Ecto neural progenitor cell (in vitro differentiated cells): ENCODE data around the gene GNG4.
"Not testable (repeated sequence)": the region's sequence is repeated elsewhere in the genome, so short reads cannot be mapped to it uniquely, and the experiment has no call there.

Experiments
- DNase-seq: peaks from one replicate; pipeline ENCODE4 v3.0.0-alpha.2; 2018; ENCODE audit warnings: low spot score

Gene GNG4

DNA sequence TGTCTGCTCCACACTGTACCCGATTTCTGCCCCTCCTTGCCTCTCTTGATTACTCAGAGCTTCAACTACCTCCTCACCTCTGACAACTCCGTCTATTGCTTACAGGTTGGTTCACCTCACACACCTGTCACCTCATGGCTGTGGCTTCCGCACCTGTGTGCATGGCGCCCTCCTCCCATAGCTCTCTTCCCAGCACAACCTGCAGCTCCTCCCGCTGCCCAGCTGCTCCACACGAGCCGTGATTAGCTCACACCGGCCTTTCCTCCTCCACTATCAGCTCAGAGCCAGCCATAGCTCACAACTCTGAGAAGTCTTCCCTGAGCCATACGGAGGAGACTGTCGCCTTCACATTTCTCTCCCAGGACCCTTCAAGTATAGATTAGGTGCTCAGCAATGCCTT, 67.5 kb downstream of the GNG4 start:
- no peak for DNase-seq

DNA sequence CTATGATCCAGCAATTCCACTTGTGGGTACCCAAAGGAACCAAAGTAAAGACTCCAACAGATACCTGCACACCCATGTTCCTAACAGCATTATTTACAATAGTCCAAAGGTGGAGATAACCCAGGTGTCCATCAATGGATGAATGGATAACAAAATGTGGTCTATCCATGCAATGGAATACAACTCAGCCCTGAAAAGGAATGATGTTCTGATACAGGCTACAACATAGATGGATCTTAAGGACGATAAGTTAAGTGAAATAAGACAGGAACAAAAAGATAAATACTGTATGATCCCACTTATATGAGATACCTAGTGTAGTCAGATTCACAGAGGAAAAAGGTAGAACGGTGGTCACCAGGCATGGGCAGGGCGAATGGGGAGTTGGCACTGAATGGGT, 69.7 kb downstream of the GNG4 start:
- no peak for DNase-seq

DNA sequence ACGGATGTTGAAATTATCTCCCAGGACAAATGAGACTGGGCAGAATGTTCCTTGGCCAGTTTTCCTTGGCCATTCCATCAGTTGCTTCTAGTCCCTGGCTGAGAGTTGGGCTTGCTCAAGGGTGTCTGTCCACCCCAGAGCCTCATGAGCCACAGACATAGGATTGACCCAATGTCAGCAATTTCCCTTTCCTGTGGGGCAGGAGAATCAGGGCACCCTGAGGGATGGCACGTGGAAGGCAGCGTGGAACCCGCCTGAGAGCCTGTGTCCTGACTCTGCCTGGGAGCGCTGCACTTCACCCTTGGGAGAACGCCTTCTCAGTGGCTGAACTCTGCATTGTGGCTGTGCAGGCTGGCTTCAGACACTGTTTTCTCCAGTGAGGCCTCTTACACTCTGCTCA, 74.0 kb downstream of the GNG4 start:
- DNase-seq: no peak

DNA sequence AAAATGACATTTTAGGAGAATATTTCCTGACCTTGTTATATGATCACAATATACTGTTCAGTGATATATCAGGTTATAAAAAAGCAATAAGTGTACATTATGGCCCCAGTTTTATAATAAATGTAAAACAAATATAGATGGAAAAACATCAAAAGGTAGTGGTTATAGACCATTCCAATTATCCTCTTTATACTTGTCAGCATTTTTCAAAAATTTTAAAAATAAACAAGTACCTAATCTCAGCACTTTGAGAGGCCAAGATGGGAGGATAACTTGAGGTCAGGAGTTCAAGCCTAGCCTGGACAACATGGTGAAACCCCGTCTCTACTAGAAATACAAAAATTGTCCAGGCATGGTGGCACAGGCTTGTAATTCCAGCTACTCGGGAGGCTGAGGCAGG, 75.7 kb downstream of the GNG4 start:
- DNase-seq: no peak

DNA sequence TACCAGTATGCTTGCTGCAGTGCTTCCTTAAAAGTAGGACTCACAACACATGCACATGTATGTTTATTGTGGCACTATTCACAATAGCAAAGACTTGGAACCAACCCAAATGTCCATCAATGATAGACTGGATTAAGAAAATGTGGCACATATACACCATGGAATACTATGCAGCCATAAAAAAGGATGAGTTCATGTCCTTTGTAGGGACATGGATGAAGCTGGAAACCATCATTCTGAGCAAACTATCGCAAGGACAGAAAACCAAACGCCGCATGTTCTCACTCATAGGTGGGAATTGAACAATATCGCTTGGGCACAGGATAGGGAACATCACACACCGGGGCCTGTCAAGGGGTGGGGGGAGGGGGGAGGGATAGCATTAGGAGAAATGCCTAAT, 76.6 kb downstream of the GNG4 start:
- DNase-seq: not testable (repeated sequence)

DNA sequence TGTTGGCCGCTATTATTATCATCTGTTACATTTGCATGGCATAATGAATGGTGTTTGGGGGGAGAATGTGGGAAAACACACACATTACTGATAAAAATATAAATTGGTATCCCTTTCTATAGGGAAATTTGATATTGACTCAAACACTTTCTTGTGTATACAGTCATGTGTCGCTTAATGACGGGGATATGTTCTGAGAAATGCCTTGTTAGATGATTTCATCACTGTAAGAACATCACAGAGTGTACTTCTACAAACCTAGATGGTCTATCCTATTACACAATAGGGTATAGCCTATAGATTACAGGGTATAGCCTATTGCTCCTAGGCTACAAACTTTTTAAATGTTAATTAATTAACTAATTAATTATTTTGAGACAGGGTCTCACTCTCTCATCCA, 78.1 kb downstream of the GNG4 start:
- DNase-seq: no peak

DNA sequence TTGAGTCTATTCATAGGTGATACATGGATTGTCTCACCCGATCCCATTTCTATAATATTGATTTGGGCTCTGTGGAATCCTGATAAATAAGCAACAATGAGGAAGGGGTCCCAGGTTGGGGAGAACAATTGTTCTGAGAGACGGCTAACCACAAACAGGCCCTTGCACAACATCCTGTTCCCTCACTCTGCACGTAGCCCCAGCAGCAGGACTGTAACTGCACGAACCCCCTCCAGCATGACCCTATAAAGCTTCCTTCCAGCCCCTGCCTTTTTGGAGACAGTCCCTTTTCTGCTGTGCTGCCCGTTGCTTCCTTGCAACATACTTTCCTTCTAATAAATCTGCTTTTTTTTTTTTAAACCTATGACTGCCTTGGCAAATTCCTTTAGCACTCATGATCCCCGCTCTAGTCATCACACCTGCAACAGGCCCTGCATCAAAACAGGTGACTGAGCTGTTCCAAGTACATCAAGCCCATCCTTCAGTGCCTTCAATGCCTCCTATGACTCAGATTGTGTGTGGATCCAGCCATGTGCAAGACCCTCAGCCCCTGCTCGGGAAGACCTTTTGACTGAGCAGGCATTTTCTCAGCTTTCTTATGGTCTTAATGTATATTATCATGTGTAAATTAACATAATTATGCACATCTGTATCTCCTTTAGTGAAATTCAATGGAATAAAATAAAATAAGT, 81.6 kb downstream of the GNG4 start:
- peak; percentile 13 for DNase-seq

DNA sequence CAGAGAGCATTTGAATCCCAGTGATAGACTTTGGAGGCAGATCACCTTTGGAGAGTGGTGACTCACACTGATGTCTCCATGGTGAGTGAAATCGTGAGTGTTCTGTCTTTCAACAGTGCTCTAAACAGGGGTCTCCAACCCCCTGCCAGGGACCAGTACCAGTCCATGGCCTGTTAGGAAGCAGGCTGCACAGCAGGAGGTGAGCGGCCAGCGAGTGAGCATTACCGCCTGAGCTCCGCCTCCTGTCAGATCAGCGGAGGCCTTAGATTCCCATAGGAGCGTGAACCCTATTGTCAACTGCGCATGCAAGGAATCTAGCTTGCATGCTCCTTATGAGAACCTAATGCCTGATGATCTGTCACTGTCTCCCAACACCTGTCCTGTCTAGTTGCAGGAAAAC, 83.5 kb downstream of the GNG4 start:
- DNase-seq: peak; percentile 63

DNA sequence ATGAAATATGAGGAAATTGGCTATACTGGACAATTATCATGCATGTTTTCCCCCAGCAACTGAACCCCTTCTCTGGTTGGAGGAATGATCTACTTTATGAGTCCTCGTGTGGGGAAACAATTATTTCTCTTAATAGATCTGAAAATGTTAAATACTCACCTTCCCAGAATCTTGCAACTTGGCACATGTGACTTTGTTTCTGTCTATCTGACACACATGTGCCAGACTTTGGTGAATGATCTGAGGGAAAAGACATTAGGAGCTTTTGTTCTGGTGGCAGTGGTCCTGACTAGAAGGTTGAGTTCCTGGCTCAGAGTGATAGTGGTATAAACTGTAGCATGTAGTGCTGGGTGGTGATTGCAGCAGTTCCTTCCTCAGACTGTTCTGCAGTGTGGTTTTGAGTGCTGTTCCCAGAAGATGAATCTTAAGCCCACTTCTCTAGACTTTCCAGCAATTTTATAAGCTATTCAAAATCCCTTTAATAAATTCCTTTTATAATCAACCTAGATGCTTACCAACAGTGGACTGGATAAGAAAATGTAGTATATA, 86.0 kb downstream of the GNG4 start:
- no peak for DNase-seq

DNA sequence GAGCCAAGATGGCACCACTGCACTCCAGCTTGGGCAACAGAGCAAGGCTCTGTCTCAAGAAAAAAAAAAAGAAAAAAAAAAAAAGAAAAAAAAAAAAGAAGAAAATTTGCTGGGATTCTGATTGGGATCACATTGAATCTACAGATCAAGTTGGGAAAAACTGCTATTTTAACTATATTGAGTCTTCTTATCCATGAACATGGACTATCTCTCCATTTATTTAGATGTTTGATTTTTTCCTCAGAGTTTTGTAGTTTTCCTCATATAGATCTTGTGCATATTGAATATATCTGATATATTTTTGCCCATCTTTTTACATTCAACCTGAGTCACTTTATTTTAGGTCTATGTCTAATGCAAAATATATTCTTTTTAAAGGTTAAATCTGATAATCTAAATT, 87.0 kb downstream of the GNG4 start:
- DNase-seq: no peak

DNA sequence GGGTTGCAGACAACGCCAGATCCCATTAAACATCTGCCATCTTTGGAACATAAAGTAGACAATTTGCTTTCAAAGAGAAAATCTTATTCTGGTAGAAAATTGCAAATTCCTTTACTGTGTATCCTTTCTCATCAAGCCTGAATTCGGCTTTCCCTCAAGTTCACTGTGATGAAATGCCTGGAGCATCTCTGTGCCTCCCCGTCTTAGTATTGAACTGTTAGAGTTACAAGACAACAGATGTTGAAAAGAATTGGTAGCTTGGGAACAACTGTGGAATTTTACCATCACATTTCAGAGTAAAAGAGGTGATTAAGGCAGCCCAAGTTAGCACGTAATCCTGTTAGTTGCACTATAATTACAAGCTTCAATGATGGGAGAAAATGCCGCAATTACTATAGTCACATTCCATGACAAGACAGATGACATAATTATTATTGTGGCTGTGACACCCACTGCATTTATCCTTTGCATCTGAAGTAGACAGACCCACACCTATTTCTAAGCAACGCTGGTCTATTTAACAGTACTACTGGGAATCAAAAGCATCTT, 90.9 kb downstream of the GNG4 start:
- DNase-seq: no peak

DNA sequence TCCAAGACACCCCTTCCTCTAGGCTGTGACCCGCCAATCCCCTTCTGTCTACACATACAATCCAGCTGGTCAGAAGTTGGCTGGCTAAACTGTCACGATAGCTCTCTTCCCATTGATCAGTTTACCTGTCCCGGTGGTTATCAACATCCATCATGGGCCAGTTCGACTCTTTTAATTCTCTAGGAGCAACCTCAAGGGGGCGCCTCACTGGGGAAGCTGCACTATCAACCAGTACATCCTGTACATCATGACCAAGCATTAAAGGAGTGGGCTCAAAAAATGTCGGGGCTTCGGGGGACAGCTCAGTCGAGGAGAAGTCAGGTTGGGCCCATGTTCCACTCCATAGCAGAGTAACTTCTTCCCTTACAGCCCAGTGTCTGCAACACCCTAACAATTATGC, 92.1 kb downstream of the GNG4 start:
- no peak for DNase-seq

DNA sequence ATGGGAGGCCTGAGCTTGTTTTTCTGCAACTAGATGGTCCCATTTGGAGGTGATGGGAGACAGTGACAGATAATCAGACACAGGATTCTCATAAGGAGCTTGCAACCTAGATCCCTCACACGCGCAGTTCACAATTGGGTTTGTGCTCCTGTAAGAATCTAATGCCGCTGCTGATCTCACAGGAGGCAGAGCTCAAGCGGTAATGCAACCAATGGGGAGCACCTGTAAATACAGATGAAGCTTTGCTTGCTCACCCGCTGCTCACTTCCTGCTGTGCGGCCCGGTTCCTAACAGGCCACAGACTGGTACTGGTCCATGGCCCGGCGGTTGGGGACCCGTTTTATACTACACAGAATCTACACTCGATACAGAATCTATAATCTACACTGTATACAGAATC, 92.8 kb downstream of the GNG4 start:
- no peak for DNase-seq

DNA sequence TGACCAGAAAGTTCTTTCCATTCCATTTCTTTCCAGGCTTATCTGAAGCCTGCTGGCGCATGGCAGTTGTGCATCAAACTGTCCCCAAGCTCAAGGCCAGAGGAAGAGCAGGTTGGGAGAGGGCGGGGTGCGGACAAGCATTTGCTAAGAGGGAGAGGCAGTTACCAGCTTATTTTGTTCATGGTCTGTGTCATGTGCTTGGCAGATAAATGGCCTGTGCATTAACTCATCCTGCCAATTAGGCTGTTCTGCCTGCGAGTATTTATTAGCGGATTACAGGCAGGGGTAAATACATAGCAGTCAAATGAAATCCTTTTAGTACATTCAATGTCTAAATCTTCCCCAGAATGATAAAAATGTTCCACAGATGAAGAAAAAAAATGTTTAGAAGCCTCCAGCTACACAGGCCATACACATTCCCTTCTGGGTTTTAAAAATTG, 96.5 kb downstream of the GNG4 start:
- no peak for DNase-seq

DNA sequence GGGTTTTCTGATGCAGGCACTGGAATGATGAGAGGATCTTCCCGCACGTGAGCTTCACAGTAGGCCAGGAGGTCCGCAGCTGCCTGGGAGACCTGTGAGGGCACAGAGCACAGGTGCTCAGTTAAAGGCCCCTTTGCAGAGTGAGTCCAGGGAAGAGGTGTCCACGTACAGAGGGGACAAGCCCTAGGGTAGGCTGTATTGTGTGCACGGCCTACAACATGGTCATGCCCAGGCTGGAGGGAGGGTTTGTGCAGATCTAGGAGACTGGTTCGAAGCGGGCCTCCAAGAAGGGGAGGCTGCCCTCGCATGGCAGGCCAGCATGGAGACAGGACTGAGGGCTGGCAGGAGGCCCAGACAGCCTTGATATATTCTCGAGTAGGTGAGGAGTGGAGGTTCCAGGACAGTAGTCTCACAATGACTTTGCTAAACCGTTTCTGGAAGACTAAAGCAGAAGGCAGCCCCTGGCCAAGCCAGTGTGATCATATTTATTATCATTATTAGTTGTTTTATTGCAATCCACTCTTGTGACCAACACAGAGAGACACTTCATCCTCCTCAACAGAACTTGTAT, 97.4 kb downstream of the GNG4 start:
- no peak for DNase-seq

DNA sequence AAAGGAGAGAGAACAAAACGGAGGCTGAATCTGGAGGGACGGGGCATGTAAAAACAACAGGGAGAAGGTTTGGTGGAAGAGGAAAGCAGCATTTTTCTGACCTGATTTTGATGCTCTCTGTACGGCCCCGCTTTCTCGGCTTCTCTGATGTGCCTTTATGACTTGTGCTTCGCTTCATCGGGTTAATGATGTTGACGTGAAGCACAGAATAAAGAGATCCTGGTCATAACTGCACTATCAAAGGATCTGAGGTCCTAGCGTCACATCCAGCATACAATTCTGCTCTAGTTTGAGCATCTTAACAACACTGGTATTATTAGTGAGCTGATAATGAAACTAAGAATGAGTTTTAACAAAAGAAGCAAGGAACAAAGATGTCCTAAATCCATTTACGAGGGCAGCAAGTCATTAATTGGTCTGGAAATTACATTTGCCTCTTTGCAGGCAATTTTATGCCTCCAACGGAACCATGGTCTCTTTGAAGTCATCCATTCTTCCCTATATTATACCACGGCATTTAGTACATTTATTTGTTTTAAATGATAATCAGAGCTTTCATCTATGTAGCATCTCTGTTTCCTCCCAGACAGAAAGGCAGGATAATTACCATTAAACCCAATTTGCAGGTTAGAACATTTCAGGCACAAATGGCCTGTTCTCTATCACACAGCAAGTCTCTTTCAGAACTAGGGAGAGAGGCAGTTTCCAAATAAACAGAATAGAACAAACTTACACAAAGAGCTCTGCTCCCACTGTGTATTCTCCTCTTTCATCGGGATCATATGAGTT, 100.0 kb downstream of the GNG4 start:
- DNase-seq: no peak

DNA sequence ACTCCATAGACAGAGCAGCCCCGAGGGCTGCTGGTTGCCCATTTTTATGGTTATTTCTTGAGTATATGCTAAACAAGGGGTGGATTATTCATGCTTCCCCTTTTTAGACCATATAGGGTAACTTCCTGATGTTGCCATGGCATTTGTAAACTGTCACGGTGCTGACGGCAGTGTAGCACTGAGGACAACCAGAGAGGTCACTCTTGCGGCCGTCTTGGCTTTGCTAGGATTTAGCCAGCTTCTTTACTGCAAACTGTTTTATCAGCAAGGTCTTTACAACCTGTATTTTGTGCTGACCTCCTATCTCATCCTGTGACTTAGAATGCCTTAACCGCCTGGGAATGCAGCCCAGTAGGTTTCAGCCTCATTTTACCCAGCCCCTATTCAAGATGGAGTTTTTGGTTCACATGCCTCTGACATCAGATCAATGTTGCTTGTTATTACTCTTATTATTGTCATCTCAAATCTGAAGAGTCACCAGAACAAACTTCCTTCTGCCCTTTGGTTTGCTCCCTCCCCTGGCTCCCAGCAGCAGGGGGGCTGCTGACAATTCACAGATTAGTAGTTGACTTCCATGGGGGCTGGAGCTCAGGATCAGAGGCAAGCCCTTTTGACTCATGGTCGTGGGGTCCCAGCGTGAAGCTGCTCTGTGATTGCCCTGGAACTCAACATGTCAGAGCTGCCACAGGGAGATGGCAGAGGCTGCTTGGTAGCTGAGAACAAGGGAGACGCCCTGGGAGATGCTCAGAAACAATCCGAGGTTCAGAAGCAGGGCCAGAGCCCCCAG, 103.0 kb downstream of the GNG4 start:
- DNase-seq: not testable (repeated sequence)

DNA sequence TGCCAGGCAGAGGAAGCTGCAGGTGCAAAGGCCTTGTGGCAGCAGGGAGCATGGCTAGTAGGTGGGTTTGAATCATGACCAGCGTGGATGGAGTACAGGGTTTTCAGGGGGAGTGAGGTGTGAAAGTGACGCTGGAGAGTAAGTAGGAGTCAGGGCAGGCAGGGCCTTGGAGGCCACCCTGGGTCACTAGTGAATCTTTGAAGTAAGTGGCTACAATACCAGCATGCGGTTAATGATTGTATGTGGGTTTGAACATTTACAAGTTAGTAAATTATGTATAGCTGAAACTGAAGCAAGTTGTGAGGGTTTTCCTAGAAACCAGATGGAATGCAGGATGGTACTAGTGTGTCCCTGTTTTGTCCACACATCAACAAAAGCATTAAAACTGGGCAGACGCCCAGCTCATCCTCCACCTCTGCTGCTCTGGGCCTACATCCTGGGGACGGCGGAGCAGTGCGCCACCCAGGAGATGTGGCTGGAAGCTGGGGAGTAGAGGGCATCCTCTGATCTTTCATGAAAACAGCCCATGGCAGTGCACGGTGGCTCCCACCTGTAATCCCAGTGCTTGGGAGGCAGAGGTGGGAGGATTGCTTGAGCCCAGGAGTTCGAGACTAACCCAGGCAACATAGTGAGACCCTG, 104.2 kb downstream of the GNG4 start:
- no peak for DNase-seq

DNA sequence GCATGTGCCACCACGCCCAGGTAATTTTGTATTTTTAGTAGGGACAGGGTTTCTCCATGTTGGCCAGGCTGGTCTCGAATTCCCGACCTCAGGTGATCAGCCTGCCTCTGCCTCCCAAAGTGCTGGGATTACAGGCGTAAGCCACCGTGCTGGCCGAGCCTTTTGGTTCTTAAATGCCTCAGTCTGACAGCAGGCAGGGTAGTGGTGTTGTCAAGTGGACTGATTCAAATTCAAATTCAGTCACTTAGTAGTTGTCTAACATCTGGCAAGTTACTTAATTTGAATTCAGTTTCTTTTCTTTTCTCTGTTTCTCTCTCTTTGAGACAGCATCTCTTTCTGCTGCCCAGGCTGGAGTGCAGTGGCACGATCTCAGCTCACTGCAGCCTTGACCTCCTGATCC, 106.7 kb downstream of the GNG4 start:
- not testable (repeated sequence) for DNase-seq

DNA sequence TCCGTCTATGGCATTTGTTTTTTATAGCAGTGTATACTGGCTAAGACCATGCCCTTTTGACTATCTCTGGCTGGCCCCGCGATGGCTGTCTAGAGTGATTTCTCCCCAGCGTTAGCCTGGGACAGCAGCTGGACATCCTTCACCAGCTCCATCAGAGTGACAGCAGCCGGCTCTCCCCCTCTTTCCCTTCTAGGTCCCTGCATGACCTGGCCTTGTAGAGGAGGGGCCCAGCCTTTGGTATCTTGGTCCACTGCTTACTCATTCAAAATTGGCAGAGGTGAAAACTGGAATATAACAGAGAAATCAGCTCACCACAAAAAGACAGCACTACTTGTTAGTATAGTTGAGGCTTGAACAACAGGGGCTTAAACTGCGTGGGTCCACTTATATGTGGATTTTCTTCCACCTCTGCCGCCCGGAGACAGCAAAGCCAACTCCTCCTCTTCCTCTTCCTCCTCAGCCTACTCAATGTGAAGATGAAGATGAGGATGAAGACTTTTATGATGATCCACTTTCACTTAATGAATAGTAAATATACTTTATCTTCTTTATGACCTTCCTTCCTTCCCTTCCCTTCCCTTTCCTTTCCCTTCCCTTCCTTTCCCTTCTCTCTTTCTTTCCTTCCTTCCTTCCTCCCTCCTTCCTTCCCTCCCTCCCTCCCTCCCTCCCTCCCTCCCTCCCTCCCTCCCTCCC, 116.0 kb downstream of the GNG4 start:
- no peak for DNase-seq

DNA sequence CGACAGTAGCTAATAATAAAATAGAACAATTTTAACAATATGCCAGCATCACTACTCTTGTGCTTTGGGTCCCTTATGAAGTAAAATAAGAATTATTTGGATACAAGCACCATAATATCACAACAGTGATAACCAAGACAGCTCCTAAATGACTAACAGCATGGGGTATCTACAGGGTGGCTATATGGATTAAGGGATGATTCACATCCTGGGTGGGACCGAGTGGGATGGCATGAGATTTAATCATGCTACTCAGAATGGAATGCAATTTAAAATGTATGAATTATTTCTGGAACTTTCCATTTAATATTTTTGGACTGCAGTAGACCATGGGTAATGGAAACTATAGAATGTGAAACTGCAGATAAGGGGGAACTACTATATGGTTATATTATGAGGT, 117.2 kb downstream of the GNG4 start:
- no peak for DNase-seq
